ENCODE measurements around the gene CTNNAL1. TPM values are rescaled to one million over a fixed set of nuclear protein-coding genes. Genes with fewer than 3 reads are reported as not detected.

Gene CTNNAL1
- polyA plus RNA-seq, 1 of the 3 experiments (the other 2 are of a cell fraction), result 32.8 TPM

DNA sequence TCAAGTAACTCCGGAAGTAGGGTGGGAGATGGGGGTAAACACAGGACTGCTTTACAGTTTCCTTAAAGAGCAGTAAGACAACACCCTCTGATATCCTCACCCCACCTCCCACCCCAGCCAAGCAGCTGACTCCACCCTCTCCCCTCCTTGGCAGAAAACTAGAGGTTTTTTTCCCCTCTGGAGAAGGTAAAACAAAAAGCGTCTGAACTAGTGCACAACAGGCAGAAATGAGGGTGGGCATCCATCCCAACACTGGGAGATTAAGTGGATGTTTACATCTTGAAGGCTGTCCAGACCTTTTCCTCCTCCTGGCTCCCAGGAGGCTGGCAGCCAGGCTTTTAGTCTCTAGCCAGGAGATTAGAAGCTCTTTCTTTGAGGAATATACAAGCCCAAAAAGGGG is 13.9 kb upstream of the CTNNAL1 start (continued):
- no peak for TF ChIP-seq CTCF (IDR thresholded peaks at IDR 0.05)
- TF ChIP-seq FOXJ3 (CRISPR knock-in tag; IDR thresholded peaks at IDR 0.05), result no peak
- no peak for TF ChIP-seq TAF1 (IDR thresholded peaks at IDR 0.05; ENCODE audit: borderline replicate concordance, low read depth, low read length)
- TF ChIP-seq MEF2A (IDR thresholded peaks at IDR 0.05; ENCODE audit: borderline replicate concordance, low read depth), result no peak
- no peak for TF ChIP-seq RCOR1 (IDR thresholded peaks at IDR 0.05; ENCODE audit: low read length)
- TF ChIP-seq ELF1 (IDR thresholded peaks at IDR 0.05), result no peak
- TF ChIP-seq EP300 (IDR thresholded peaks at IDR 0.05; ENCODE audit: borderline replicate concordance in 1 of 2, low read depth in 1 of 2, low read length in 1 of 2), result no peak
- no peak for TF ChIP-seq CHD2 (IDR thresholded peaks at IDR 0.05; ENCODE audit: low read length, partially characterized antibody)
- TF ChIP-seq SMC3 (IDR thresholded peaks at IDR 0.05; ENCODE audit: low read depth, low read length), result no peak

GRCh38 chr9:109026306-109026705 is 13.0 kb upstream of the CTNNAL1 start:
- H3K4me3 ChIP-seq (ENCODE audit: low read depth in 2 of 2, low read length in 1 of 2), result no peak overlapping the region
- 93% methylated on average over 7 of the region's 7 CpGs for WGBS (ENCODE audit: low lambda C conversion rate)
- no peak overlapping the region for H3K4me2 ChIP-seq
- H3K9me2 ChIP-seq, result no peaks in the 10 kb centered on the region
- no peaks in the 10 kb centered on the region for H3F3A ChIP-seq (replicated peaks; ENCODE audit: insufficient read depth)
- H3K9ac ChIP-seq, result no peak overlapping the region
- H3K9me3 ChIP-seq, result no peaks in the 10 kb centered on the region
- H3K4me1 ChIP-seq (ENCODE audit: control insufficient read depth in 1 of 2, insufficient read depth in 2 of 2, low read depth in 1 of 2, low read length in 1 of 2), result no peaks in the 10 kb centered on the region
- no peak for DNase-seq
- no peaks in the 10 kb centered on the region for H3K27me3 ChIP-seq (ENCODE audit: insufficient read depth)
- TF ChIP-seq CHD2 (IDR thresholded peaks at IDR 0.05; ENCODE audit: low read length, partially characterized antibody) (no peak), RXRA (IDR thresholded peaks at IDR 0.05; ENCODE audit: borderline replicate concordance, low read depth) (no peak), MXI1 (IDR thresholded peaks at IDR 0.05; ENCODE audit: low read depth, low read length) (no peak), SMC3 (IDR thresholded peaks at IDR 0.05; ENCODE audit: low read depth, low read length) (no peak), TCF12 (IDR thresholded peaks at IDR 0.05) (no peak), FOSL2 (IDR thresholded peaks at IDR 0.05; ENCODE audit: borderline replicate concordance, low read depth) (no peak), EZH2phosphoT487 (IDR thresholded peaks at IDR 0.05; ENCODE audit: borderline replicate concordance, low read depth) (no peak), RAD21 (IDR thresholded peaks at IDR 0.05; ENCODE audit: low read length) (no peak)
- ChIA-PET CTCF (interaction anchor here (1.1 kb wide), 1 partner anchor 9 kb away, joined by 3 read pairs; no protein-coding TSS in a partner anchor), POLR2A (no interaction called here)
- no peaks in the 10 kb centered on the region for H4K20me1 ChIP-seq (ENCODE audit: insufficient read depth)
- no peak overlapping the region for H3K27ac ChIP-seq (ENCODE audit: low read depth in 2 of 2, low read length in 1 of 2)
- H3K79me2 ChIP-seq (ENCODE audit: insufficient read depth), result peaks cover 48% of the 10 kb centered on the region
- no peak overlapping the region for H2AFZ ChIP-seq (ENCODE audit: low read depth)
- peaks cover 26 to 32% of the 10 kb centered on the region in 2 experiments for H3K36me3 ChIP-seq (replicated peaks in 1 of 2; ENCODE audit: control insufficient read depth in 1 of 2, insufficient read depth in 2 of 2, low read length in 1 of 2)

- CTCF ChIA-PET, result no interaction called here
- H3K27ac ChIP-seq (ENCODE audit: low read depth in 2 of 2, low read length in 1 of 2), result no peak overlapping the region
- H4K20me1 ChIP-seq (ENCODE audit: insufficient read depth), result no peaks in the 10 kb centered on the region
- H3K36me3 ChIP-seq (replicated peaks in 1 of 2; ENCODE audit: control insufficient read depth in 1 of 2, insufficient read depth in 2 of 2, low read length in 1 of 2), result peaks cover 30 to 32% of the 10 kb centered on the region in 2 experiments
- no peaks in the 10 kb centered on the region for H3K9me3 ChIP-seq
- POLR2A ChIA-PET, result no interaction called here
- no peaks in the 10 kb centered on the region for H3K9me2 ChIP-seq
- H2AFZ ChIP-seq (ENCODE audit: low read depth), result no peak overlapping the region
- peaks cover 28% of the 10 kb centered on the region; the same call in 1 of the 2 replicates for H3K79me2 ChIP-seq (ENCODE audit: insufficient read depth)
- no peak for DNase-seq
- no peak overlapping the region for H3K4me3 ChIP-seq (ENCODE audit: low read depth in 2 of 2, low read length in 1 of 2)
- H3K9ac ChIP-seq, result no peak overlapping the region
- no peak overlapping the region for H3K4me2 ChIP-seq
- H3K4me1 ChIP-seq (ENCODE audit: control insufficient read depth in 1 of 2, insufficient read depth in 2 of 2, low read depth in 1 of 2, low read length in 1 of 2), result no peaks in the 10 kb centered on the region
- H3F3A ChIP-seq (replicated peaks; ENCODE audit: insufficient read depth), result no peaks in the 10 kb centered on the region
- no peaks in the 10 kb centered on the region for H3K27me3 ChIP-seq (ENCODE audit: insufficient read depth)
- no peak for TF ChIP-seq CTCF (IDR thresholded peaks at IDR 0.05)
- TF ChIP-seq NFIC (IDR thresholded peaks at IDR 0.05; ENCODE audit: borderline replicate concordance), result no peak
- TF ChIP-seq, protein P1, sequence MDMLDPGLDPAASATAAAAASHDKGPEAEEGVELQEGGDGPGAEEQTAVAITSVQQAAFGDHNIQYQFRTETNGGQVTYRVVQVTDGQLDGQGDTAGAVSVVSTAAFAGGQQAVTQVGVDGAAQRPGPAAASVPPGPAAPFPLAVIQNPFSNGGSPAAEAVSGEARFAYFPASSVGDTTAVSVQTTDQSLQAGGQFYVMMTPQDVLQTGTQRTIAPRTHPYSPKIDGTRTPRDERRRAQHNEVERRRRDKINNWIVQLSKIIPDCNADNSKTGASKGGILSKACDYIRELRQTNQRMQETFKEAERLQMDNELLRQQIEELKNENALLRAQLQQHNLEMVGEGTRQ (IDR thresholded peaks at IDR 0.05; ENCODE audit: borderline replicate concordance, low read depth, low read length), result no peak
- TF ChIP-seq EZH2phosphoT487 (IDR thresholded peaks at IDR 0.05; ENCODE audit: borderline replicate concordance, low read depth), result no peak
- no peak for TF ChIP-seq TEAD4 (IDR thresholded peaks at IDR 0.05; ENCODE audit: borderline replicate concordance, insufficient read depth)
- no peak for TF ChIP-seq FOXJ3 (CRISPR knock-in tag; IDR thresholded peaks at IDR 0.05)
- no peak for TF ChIP-seq TCF12 (IDR thresholded peaks at IDR 0.05)
- no peak for TF ChIP-seq RXRA (IDR thresholded peaks at IDR 0.05; ENCODE audit: borderline replicate concordance, low read depth)
- no peak for TF ChIP-seq ZBTB33 (IDR thresholded peaks at IDR 0.05; ENCODE audit: borderline replicate concordance, low read depth)
These were observed 9.6 kb upstream of the CTNNAL1 start for GRCh38 chr9:109022873-109023272.

Measured in SK-N-SH (cell line).